OCI-LY3 (cell line): Measurements from ENCODE around the gene KLRD1.
"Not testable (repeated sequence)": the region's sequence is repeated elsewhere in the genome, so short reads cannot be mapped to it uniquely, and the experiment has no call there.

Source experiments
- H2AFZ ChIP-seq: fragments of 200-600, 300-600 bp; shearing (Covaris generic); 2 replicates; pipeline ENCODE4 v1.6.0; 2014; ENCODE audit warnings: antibody characterized with exemption, low read depth, low read length
- H3K27ac ChIP-seq: fragments of 200-600, 300-600 bp; sonication (generic); 2 replicates; pipeline ENCODE4 v1.5.1; 2014; ENCODE audit warnings: mild to moderate bottlenecking, low read length, moderate library complexity, mixed read lengths
- H3K27me3 ChIP-seq: fragments of 200-600, 300-600 bp; sonication (generic); 2 replicates; pipeline ENCODE4 v1.6.1; 2014; ENCODE audit warnings: low read depth, low read length, mixed read lengths
- H3K36me3 ChIP-seq: fragments of 200-600, 300-600 bp; sonication (generic); replicated peaks from 2 replicates; pipeline ENCODE3; 2014; ENCODE audit warnings: low read depth, low read length, mixed read lengths
- H3K4me1 ChIP-seq: fragments of 300-600, 200-600 bp; sonication (generic); 2 replicates; pipeline ENCODE4 v1.6.1; 2014; ENCODE audit warnings: low read length, mixed read lengths
- H3K4me2 ChIP-seq: fragments of 200-600, 300-600 bp; sonication (generic); 2 replicates; pipeline ENCODE4 v1.6.1; 2014; ENCODE audit warnings: low read length, mixed read lengths
- H3K4me3 ChIP-seq: fragments of 300-600, 200-600 bp; sonication (generic); 2 replicates; pipeline ENCODE4 v1.5.1; 2014; ENCODE audit warnings: antibody characterized with exemption, mild to moderate bottlenecking, low read length, moderate library complexity
- H3K79me2 ChIP-seq: fragments of 300-600, 200-600 bp; shearing (Covaris generic); 2 replicates; pipeline ENCODE4 v1.6.1; 2014; ENCODE audit warnings: mild to moderate bottlenecking, low read length, mixed read lengths
- H3K9ac ChIP-seq: fragments of 300-600, 200-600 bp; shearing (Covaris generic); 2 replicates; pipeline ENCODE4 v1.6.0; 2014; ENCODE audit warnings: mild to moderate bottlenecking, low read length, moderate library complexity
- H3K9me3 ChIP-seq: fragments of 200-600, 300-600 bp; shearing (Covaris generic); 2 replicates; pipeline ENCODE4 v1.6.1; 2014; ENCODE audit warnings: low read length, mixed read lengths; ENCODE audit not compliant: insufficient read depth
- H4K20me1 ChIP-seq: fragments of 200-600, 300-600 bp; sonication (generic); 2 replicates; pipeline ENCODE4 v1.6.1; 2016; ENCODE audit warnings: low read length, mixed read lengths; ENCODE audit not compliant: insufficient read depth
- EZH2phosphoT487 ChIP-seq: fragments of 200-600 bp; shearing (Covaris generic); IDR thresholded peaks from 2 replicates; pipeline ENCODE4 v1.6.1; 2018; ENCODE audit warnings: antibody characterized with exemption, mixed run types, low read depth
- TF ChIP-seq, protein P1 (sequence below): fragments of 200-600, 300-600 bp; sonication (generic); IDR thresholded peaks from 2 replicates; pipeline ENCODE4 v1.5.1; 2014; ENCODE audit warnings: antibody characterized with exemption, low read length, low read depth

KLRD1 gene

DNA sequence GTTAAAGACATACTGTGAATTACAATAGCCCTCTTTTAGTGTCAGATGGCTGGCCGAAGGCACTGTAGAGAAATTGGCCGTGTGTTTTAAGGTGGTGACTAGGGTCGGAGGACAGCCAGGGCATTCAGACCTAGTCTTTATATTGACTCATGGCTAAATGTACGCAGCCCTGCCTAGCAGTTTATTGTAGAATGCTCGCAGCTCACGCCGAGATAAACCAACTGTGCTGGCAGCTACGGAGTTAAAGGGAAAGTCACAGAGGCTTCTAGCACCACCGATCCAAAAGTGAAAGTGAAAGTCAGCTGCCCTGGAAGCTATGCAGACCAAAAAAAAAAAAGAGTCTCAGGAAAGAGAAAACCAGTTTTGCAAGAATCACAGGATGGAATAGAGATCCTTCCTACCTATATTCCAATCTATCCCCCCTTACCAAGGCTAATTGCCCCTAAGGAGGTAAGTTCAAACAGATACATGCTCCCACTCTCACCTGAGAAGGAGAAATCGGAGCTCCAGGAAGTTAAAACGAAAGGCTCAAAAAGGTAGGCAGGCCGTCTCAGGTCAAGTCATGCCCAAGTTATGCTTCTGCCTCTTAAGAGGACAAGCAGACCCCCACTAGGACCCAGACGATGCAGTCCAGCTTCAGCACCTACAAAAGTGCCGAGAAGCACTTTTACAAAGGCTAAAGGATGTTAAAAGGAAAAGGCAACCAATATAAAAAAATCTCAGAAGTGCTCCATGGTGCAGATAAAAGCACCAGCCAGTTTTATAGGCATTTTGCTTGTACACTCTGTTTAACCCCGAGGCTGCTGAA is 57.3 kb downstream of the KLRD1 start:
- peak overlapping the region; percentile 95 for H3K27ac ChIP-seq

DNA sequence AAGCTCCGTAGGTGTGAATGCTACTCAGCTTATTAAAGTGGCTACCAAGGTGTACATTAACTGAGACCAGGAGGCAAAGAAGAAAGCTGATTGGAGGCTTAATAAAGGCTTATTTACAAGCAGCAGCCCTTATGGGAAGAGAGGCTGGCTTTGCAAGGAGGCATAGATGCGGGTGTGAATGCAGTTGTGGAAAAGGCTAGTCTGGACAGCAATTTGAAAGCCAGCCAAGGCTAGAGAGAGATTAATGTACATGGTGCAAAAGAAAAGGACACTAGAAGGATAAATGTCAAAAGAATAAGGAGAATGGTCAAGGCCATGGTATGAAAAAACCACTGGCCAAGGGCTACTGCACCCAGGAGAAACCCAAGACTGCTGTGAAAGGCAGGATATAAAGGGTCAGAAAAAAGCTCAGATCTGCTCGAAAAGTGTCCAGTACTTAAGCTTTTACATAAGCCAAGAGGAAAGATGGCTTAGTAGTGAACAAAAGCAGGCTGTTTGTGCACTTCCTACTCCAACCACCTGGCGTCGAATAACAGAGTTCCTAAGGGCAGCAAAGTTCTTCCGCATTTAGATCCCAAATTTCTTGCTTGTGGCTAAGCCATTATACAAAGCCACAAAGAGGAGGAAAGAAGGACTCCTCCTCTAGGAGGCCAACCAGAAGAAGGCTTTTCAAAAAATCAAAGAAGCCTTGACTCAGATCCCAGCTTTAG is 58.2 kb downstream of the KLRD1 start:
- Histone ChIP-seq H3K27ac (peak overlapping the region; percentile 95), H2AFZ (peak overlapping the region; percentile 94), H3K4me1 (peaks cover 81% of the 10 kb centered on the region), H3K9ac (peak overlapping the region; percentile 90), H3K4me2 (peak overlapping the region; percentile 87), H3K4me3 (peak overlapping the region; percentile 80), H3K9me3 (no peaks in the 10 kb centered on the region), H3K79me2 (no peaks in the 10 kb centered on the region), H3K27me3 (no peaks in the 10 kb centered on the region), H4K20me1 (no peaks in the 10 kb centered on the region), H3K36me3 (no peaks in the 10 kb centered on the region)
- TF ChIP-seq, protein P1, sequence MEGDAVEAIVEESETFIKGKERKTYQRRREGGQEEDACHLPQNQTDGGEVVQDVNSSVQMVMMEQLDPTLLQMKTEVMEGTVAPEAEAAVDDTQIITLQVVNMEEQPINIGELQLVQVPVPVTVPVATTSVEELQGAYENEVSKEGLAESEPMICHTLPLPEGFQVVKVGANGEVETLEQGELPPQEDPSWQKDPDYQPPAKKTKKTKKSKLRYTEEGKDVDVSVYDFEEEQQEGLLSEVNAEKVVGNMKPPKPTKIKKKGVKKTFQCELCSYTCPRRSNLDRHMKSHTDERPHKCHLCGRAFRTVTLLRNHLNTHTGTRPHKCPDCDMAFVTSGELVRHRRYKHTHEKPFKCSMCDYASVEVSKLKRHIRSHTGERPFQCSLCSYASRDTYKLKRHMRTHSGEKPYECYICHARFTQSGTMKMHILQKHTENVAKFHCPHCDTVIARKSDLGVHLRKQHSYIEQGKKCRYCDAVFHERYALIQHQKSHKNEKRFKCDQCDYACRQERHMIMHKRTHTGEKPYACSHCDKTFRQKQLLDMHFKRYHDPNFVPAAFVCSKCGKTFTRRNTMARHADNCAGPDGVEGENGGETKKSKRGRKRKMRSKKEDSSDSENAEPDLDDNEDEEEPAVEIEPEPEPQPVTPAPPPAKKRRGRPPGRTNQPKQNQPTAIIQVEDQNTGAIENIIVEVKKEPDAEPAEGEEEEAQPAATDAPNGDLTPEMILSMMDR: peak; percentile 13; the same call in 1 of the 2 replicates
- no peak for TF ChIP-seq EZH2phosphoT487

More for the DNA sequence above, 57.3 kb downstream of the KLRD1 start:
- H4K20me1 ChIP-seq: no peaks in the 10 kb centered on the region
- H3K36me3 ChIP-seq: no peaks in the 10 kb centered on the region
- H3K9ac ChIP-seq: peak overlapping the region; percentile 90
- peak overlapping the region; percentile 80 for H3K4me3 ChIP-seq
- H3K27me3 ChIP-seq: no peaks in the 10 kb centered on the region
- peaks cover 84% of the 10 kb centered on the region for H3K4me1 ChIP-seq
- no peaks in the 10 kb centered on the region for H3K9me3 ChIP-seq
- H2AFZ ChIP-seq: peak overlapping the region; percentile 94
- no peaks in the 10 kb centered on the region for H3K79me2 ChIP-seq
- peak overlapping the region; percentile 87 for H3K4me2 ChIP-seq
- TF ChIP-seq, protein P1: no peak
- no peak for TF ChIP-seq EZH2phosphoT487

DNA sequence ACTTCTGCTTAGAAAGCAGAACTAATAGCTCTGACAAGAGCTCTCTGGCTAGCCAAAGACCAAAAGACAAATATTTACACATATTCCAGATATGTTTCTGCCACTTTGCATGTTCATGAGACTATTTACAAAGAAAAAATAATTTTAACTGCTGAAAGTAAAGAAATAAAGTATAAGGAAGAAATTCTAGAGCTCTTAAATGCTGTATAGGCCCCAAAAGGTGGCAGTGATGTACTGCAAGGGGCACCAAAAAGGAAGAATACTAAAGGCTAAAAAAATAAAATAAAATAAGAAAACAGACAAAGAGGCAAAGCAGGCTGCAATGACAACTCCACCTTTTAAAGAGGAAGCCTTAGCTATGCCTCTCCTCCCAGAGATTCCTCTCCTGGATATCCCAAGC is 59.2 kb downstream of the KLRD1 start:
- Histone ChIP-seq H3K27me3 (no peaks in the 10 kb centered on the region), H3K4me3 (no peak overlapping the region), H3K36me3 (no peaks in the 10 kb centered on the region), H3K9me3 (no peaks in the 10 kb centered on the region), H3K79me2 (no peaks in the 10 kb centered on the region), H4K20me1 (no peaks in the 10 kb centered on the region), H2AFZ (0 out of 2 replicates have a peak overlapping the region, but pooled peaks have one; percentile 94), H3K27ac (peak overlapping the region; percentile 95), H3K4me2 (peak overlapping the region; percentile 87; the same call in 1 of the 2 replicates), H3K4me1 (peaks cover 70% of the 10 kb centered on the region), H3K9ac (peak overlapping the region; percentile 90; the same call in 1 of the 2 replicates)
- TF ChIP-seq, protein P1: peak; percentile 75
- TF ChIP-seq EZH2phosphoT487: no peak

DNA sequence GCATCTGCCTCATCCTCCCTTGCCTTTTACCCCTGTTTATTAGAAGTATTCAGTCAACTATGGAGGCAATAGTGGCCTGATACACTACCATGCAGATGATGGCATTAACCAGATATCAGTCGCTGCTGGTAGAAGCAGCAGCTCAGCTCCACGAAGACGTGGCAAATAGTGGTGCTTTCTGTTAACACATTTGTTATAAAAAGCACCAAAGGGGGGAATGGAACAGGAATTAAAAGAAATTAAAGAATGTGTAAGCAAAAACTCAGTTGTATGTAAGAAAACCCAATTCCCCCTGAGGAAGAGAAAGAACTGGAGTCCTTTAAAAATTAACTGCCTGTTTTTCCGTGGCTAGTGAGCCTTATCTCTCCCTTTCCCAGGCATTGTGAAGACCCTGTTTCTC is 60.0 kb downstream of the KLRD1 start:
- H3K27ac ChIP-seq: peak overlapping the region; percentile 95; the same call in 1 of the 2 replicates
- H3K4me3 ChIP-seq: not testable (repeated sequence)
- H3K4me1 ChIP-seq: peaks cover 68% of the 10 kb centered on the region

More for the DNA sequence above, 60.0 kb downstream of the KLRD1 start:
- peak overlapping the region; percentile 39; the same call in 1 of the 2 replicates for H3K9ac ChIP-seq
- not testable (repeated sequence) for H3K79me2 ChIP-seq, H3K36me3 ChIP-seq, H4K20me1 ChIP-seq, H2AFZ ChIP-seq, H3K27me3 ChIP-seq, H3K9me3 ChIP-seq
- peak overlapping the region; percentile 7; the same call in 1 of the 2 replicates for H3K4me2 ChIP-seq
